ENCODE measurements around the gene SOCS1. TPM values are rescaled to one million over a fixed set of nuclear protein-coding genes. Genes with fewer than 3 reads are reported as not detected.

Gene SOCS1
- total and polyA plus RNA-seq, 2 of the 8 experiments (the other 6 are each of a cell fraction or from before 2014, with no cell fraction given): 21.0 to 48.9 TPM

DNA sequence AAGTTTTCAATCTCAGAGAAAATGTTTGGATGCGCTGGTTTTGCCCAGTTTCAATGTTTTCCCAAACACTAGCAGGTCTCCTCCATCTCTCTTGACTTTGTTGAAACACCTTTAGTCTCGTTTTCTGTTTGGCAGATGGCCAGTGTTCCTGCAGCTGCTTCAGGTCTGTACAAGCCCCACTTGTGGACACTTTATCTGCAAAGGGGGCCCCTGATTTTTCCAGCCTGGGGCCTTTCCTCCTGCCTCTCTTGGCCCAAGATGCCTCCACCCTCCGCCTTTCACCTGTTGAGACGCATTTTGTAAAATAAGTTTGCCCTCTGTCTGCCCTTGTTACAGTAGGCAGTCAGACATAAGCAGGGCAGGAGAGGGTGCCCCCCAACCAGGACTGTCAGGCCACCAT, 47.0 kb upstream of the SOCS1 start:
- POLR2A ChIA-PET (ENCODE audit: partially characterized antibody): interaction anchor here (3.4 kb wide), 1 partner anchor 47 kb away, joined by 12 read pairs; the partner anchor contains the start of gene SOCS1
- no peak overlapping the region for H3K18ac ChIP-seq (ENCODE audit: extremely low read depth, low read length)
- H3K4me1 ChIP-seq (replicated peaks in 1 of 4; ENCODE audit: control insufficient read depth in 3 of 4, insufficient read depth in 4 of 4, low read length in 3 of 4): peaks cover 0 to 2% (median under 1%) of the 10 kb centered on the region in 4 experiments; a peak in 4 of 7 replicates
- H2BK120ac ChIP-seq (replicated peaks; ENCODE audit: low read depth, low read length): no peak overlapping the region
- 0 out of 2 replicates have a peak overlapping the region, but pooled peaks have one; percentile 4 for H2BK15ac ChIP-seq (ENCODE audit: low read length)
- H3K4me2 ChIP-seq (ENCODE audit: insufficient read depth in 1 of 2, low read depth in 2 of 2, low read length in 2 of 2): no peak overlapping the region
- no peak overlapping the region for H2BK12ac ChIP-seq (ENCODE audit: low read depth, low read length)
- H4K91ac ChIP-seq (replicated peaks; ENCODE audit: insufficient read length, low read length): no peak overlapping the region
- no peak overlapping the region for H3K23ac ChIP-seq (ENCODE audit: insufficient read length)
- H3K9ac ChIP-seq (replicated peaks in 1 of 4; ENCODE audit: extremely low read depth in 1 of 4, low read depth in 3 of 4, low read length in 3 of 4): no peak overlapping the region
- 96% methylated on average over 4 of the region's 4 CpGs; no CpG with 5 or more reads in 1 of the 2 experiments for WGBS, 2 experiments (ENCODE audit: extremely low coverage in 1 of 2, insufficient coverage in 1 of 2, insufficient read length in 1 of 2, insufficient replicate concordance in 2 of 2, low coverage in 1 of 2, low lambda C conversion rate in 2 of 2, missing lambda C conversion rate in 1 of 2)
- no peak overlapping the region for H2AK5ac ChIP-seq (ENCODE audit: low read depth, low read length)
- no peak overlapping the region for H3K27ac ChIP-seq (ENCODE audit: low read depth, low read length)
- H2BK5ac ChIP-seq (ENCODE audit: low read depth, low read length): 0 out of 2 replicates have a peak overlapping the region, but pooled peaks have one; percentile 1
- no peak overlapping the region for H3K14ac ChIP-seq (ENCODE audit: insufficient read length)
- no peak overlapping the region for H2AFZ ChIP-seq (ENCODE audit: low read length)
- H2BK20ac ChIP-seq (ENCODE audit: low read length): no peak overlapping the region
- H3K4me3 ChIP-seq (ENCODE audit: extremely low read depth in 1 of 4, insufficient read depth in 2 of 4, low read depth in 3 of 4, low read length in 4 of 4): no peak overlapping the region
- DNase-seq (ENCODE audit: low read depth in 1 of 2, low spot score in 2 of 2) (no peak), FAIRE-seq (no peak)
- H4K20me1 ChIP-seq (replicated peaks in 1 of 2; ENCODE audit: control insufficient read depth in 1 of 2, insufficient read depth in 2 of 2, low read length in 2 of 2): no peaks in the 10 kb centered on the region
- H3K56ac ChIP-seq (replicated peaks; ENCODE audit: insufficient read length, low read depth, low read length): no peak overlapping the region
- no peaks in the 10 kb centered on the region for H3K9me3 ChIP-seq (ENCODE audit: insufficient read depth in 2 of 2, low read depth in 1 of 2, low read length in 1 of 2)
- no peaks in the 10 kb centered on the region for H3K79me2 ChIP-seq (ENCODE audit: control insufficient read depth in 1 of 2, insufficient read depth in 2 of 2, low read length in 2 of 2)
- no peak overlapping the region for H4K5ac ChIP-seq (ENCODE audit: insufficient read length, low read depth, low read length)
- CTCF ChIA-PET (ENCODE audit: partially characterized antibody): interaction anchor here (0.6 to 1.1 kb wide), 2 partner anchors 11 to 53 kb away, joined by 4 to 5 read pairs; no protein-coding TSS in a partner anchor
- no peaks in the 10 kb centered on the region for H3K36me3 ChIP-seq (ENCODE audit: control insufficient read depth in 2 of 4, insufficient read depth in 4 of 4, low read length in 3 of 4)
- no peaks in the 10 kb centered on the region for H3K23me2 ChIP-seq (ENCODE audit: low read depth, low read length)
- no peak overlapping the region for H3K4ac ChIP-seq (replicated peaks; ENCODE audit: insufficient read length, low read depth, low read length)
- H4K8ac ChIP-seq (ENCODE audit: extremely low read depth, insufficient read depth, low read length): no peak overlapping the region
- no peaks in the 10 kb centered on the region for H3K27me3 ChIP-seq (replicated peaks in 1 of 4; ENCODE audit: control insufficient read depth in 3 of 4, extremely low read depth in 1 of 4, insufficient read depth in 3 of 4, low read length in 3 of 4)
- no peaks in the 10 kb centered on the region for H3K79me1 ChIP-seq (ENCODE audit: low read depth, low read length)
- TF ChIP-seq ASH2L (IDR thresholded peaks at IDR 0.05; ENCODE audit: low read length): no peak
- no peak for TF ChIP-seq RFX5 (IDR thresholded peaks at IDR 0.05; ENCODE audit: borderline replicate concordance, low read depth, low read length)
- TF ChIP-seq EZH2 (IDR thresholded peaks at IDR 0.05; ENCODE audit: low read depth, low read length, severe bottlenecking): no peak
- TF ChIP-seq SIRT6 (IDR thresholded peaks at IDR 0.05; ENCODE audit: low read length): no peak
- no peak for TF ChIP-seq SP4 (IDR thresholded peaks at IDR 0.05; ENCODE audit: low read length)
- TF ChIP-seq, protein P1, sequence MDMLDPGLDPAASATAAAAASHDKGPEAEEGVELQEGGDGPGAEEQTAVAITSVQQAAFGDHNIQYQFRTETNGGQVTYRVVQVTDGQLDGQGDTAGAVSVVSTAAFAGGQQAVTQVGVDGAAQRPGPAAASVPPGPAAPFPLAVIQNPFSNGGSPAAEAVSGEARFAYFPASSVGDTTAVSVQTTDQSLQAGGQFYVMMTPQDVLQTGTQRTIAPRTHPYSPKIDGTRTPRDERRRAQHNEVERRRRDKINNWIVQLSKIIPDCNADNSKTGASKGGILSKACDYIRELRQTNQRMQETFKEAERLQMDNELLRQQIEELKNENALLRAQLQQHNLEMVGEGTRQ (IDR thresholded peaks at IDR 0.05; ENCODE audit: low read length): no peak
- no peak for TF ChIP-seq GTF2F1 (IDR thresholded peaks at IDR 0.05; ENCODE audit: borderline replicate concordance, low read depth, low read length)
- no peak for TF ChIP-seq KDM4A (IDR thresholded peaks at IDR 0.05; ENCODE audit: low read depth, low read length, severe bottlenecking)

All from H1 (cell line).